ENCODE results near the gene SNAPC4.

DNA sequence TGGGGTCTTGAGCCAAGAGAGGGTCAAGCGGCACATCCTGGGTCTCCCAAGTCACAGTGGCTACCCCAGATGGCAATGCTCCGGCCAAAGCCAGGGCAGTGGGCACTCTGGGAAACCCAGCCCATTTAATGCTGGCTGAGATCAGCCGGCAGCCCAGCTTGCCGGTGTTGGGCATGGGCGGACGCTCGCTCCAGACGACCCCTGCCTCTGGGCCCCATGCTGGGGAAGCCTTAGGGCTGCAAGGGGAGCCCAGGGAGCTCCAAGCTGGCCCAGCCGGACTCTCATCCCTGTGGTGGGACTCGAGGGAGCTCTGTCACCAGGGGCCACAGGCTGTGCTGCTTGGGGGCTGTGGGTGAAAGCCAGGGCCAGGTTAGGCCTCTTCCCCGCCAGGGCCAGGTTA is 20.6 kb downstream of the SNAPC4 start:
- TF ChIP-seq, protein P1, sequence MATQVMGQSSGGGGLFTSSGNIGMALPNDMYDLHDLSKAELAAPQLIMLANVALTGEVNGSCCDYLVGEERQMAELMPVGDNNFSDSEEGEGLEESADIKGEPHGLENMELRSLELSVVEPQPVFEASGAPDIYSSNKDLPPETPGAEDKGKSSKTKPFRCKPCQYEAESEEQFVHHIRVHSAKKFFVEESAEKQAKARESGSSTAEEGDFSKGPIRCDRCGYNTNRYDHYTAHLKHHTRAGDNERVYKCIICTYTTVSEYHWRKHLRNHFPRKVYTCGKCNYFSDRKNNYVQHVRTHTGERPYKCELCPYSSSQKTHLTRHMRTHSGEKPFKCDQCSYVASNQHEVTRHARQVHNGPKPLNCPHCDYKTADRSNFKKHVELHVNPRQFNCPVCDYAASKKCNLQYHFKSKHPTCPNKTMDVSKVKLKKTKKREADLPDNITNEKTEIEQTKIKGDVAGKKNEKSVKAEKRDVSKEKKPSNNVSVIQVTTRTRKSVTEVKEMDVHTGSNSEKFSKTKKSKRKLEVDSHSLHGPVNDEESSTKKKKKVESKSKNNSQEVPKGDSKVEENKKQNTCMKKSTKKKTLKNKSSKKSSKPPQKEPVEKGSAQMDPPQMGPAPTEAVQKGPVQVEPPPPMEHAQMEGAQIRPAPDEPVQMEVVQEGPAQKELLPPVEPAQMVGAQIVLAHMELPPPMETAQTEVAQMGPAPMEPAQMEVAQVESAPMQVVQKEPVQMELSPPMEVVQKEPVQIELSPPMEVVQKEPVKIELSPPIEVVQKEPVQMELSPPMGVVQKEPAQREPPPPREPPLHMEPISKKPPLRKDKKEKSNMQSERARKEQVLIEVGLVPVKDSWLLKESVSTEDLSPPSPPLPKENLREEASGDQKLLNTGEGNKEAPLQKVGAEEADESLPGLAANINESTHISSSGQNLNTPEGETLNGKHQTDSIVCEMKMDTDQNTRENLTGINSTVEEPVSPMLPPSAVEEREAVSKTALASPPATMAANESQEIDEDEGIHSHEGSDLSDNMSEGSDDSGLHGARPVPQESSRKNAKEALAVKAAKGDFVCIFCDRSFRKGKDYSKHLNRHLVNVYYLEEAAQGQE (IDR thresholded peaks at IDR 0.05; ENCODE audit: insufficient read depth in 1 of 2, low read depth in 2 of 2, low read length in 2 of 2): no peak
- TF ChIP-seq SIN3A (IDR thresholded peaks at IDR 0.05; ENCODE audit: borderline replicate concordance, insufficient read depth, low read length) (no peak), POLR2AphosphoS5 (IDR thresholded peaks at IDR 0.05; ENCODE audit: low read depth, low read length) (no peak)
